IMR-90 (cell line): ENCODE results near the gene ZFR. TPM values are rescaled to one million over a fixed set of nuclear protein-coding genes. Genes with fewer than 3 reads are reported as not detected.

Experiments used
- ATAC-seq: fragments of 200-7000 bp; cut with Tn5 transposase; 2 replicates; pipeline ENCODE4 v1.9.1; 2020; ENCODE audit warnings: low read depth, mild to moderate bottlenecking, moderate library complexity
- BruUV-seq: library from RNA; stranded (reverse); fragments of 400-500 nt; replicated peaks from 2 replicates; lab custom pipeline; 2021; lab: Mats Ljungman, UMichigan
- CTCF ChIA-PET: fragments of 300-600 bp; formaldehyde crosslinking; extraction: SDS; loops from one replicate; lab custom pipeline; 2021; ENCODE audit warnings: antibody characterized with exemption; lab: Yijun Ruan, JAX
- POLR2A ChIA-PET: fragments of 300-600 bp; sonication (Branson Sonifier 250); formaldehyde crosslinking; loops from one replicate; lab custom pipeline; 2022; ENCODE audit warnings: antibody characterized with exemption; ENCODE audit not compliant: unreplicated experiment; lab: Charles Lee
- DNase-seq: peaks from one replicate; pipeline ENCODE4 v3.0.0; 2013
- H2AFZ ChIP-seq: replicated peaks from 2 replicates; pipeline ENCODE3; 2013; ENCODE audit warnings: low read length, mild to moderate bottlenecking; ENCODE audit not compliant: poor library complexity
- H2AK5ac ChIP-seq: 2 replicates; pipeline ENCODE4 v1.6.1; 2013; ENCODE audit warnings: low read depth, low read length, inconsistent platforms
- H2AK9ac ChIP-seq: replicated peaks from 2 replicates; pipeline ENCODE3; 2013; ENCODE audit warnings: mild to moderate bottlenecking, low read depth, low read length, moderate library complexity; ENCODE audit not compliant: poor library complexity
- H2BK120ac ChIP-seq: 2 replicates; pipeline ENCODE4 v1.6.1; 2013; ENCODE audit warnings: low read depth, low read length, inconsistent platforms
- H2BK15ac ChIP-seq: 3 replicates; pipeline ENCODE4 v1.6.1; 2013; ENCODE audit warnings: low read depth, low read length, inconsistent platforms
- H2BK20ac ChIP-seq: 2 replicates; pipeline ENCODE4 v1.6.1; 2013; ENCODE audit warnings: low read depth, mild to moderate bottlenecking, inconsistent platforms, low read length, moderate library complexity
- H2BK5ac ChIP-seq: 2 replicates; pipeline ENCODE4 v1.6.1; 2013; ENCODE audit warnings: mild to moderate bottlenecking, low read depth, low read length, inconsistent platforms; ENCODE audit not compliant: poor library complexity, severe bottlenecking
- H3K14ac ChIP-seq: replicated peaks from 2 replicates; pipeline ENCODE4 v1.6.1; 2013; ENCODE audit warnings: low read depth, low read length, inconsistent platforms
- H3K18ac ChIP-seq: 2 replicates; pipeline ENCODE4 v1.6.1; 2013; ENCODE audit warnings: low read depth, low read length, control low read depth
- H3K23ac ChIP-seq: 2 replicates; pipeline ENCODE4 v1.6.1; 2013; ENCODE audit warnings: low read depth, low read length, inconsistent platforms
- H3K27ac ChIP-seq: 2 replicates; pipeline ENCODE4 v1.5.1; 2013; ENCODE audit warnings: mild to moderate bottlenecking, control low read depth, low read length; ENCODE audit not compliant: insufficient read depth
- H3K27me3 ChIP-seq: 2 replicates; pipeline ENCODE4 v1.6.1; 2013; ENCODE audit warnings: low read length; ENCODE audit not compliant: control insufficient read depth, insufficient read depth
- H3K36me3 ChIP-seq: 2 replicates; pipeline ENCODE4 v1.6.1; 2013; ENCODE audit warnings: low read length, mixed read lengths; ENCODE audit not compliant: control insufficient read depth, insufficient read depth
- H3K4ac ChIP-seq: 2 replicates; pipeline ENCODE4 v1.6.1; 2013; ENCODE audit warnings: low read depth, low read length, inconsistent platforms
- H3K4me1 ChIP-seq: 2 replicates; pipeline ENCODE4 v1.6.1; 2013; ENCODE audit warnings: low read length, mixed read lengths; ENCODE audit not compliant: control insufficient read depth, insufficient read depth
- H3K4me2 ChIP-seq: 2 replicates; pipeline ENCODE4 v1.6.1; 2013; ENCODE audit warnings: low read depth, mild to moderate bottlenecking, control low read depth, low read length, moderate library complexity
- H3K4me3 ChIP-seq: 2 replicates; pipeline ENCODE4 v1.5.1; 2013; ENCODE audit warnings: low read depth, mild to moderate bottlenecking, control low read depth, low read length, moderate library complexity; ENCODE audit not compliant: insufficient read depth
- H3K56ac ChIP-seq: 2 replicates; pipeline ENCODE4 v1.6.1; 2013; ENCODE audit warnings: low read length, inconsistent platforms; ENCODE audit not compliant: insufficient read depth; ENCODE audit errors: extremely low read depth
- H3K79me1 ChIP-seq, 2 experiments: 2 replicates each; pipeline ENCODE4 v1.6.1; 2013; ENCODE audit warnings: low read length in 2 of 2, inconsistent platforms in 1 of 2, low read depth in 1 of 2
- H3K9ac ChIP-seq: 2 replicates; pipeline ENCODE4 v1.6.1; 2013; ENCODE audit warnings: low read depth, low read length, control low read depth
- H3K9me1 ChIP-seq: 2 replicates; pipeline ENCODE4 v1.6.1; 2013; ENCODE audit warnings: low read length, inconsistent platforms; ENCODE audit not compliant: insufficient read depth
- H3K9me3 ChIP-seq: 2 replicates; pipeline ENCODE4 v1.6.1; 2013; ENCODE audit warnings: low read length; ENCODE audit not compliant: control insufficient read depth, insufficient read depth
- H4K20me1 ChIP-seq: 2 replicates; pipeline ENCODE4 v1.6.1; 2013; ENCODE audit warnings: low read length, inconsistent platforms; ENCODE audit not compliant: insufficient read depth
- H4K5ac ChIP-seq: 2 replicates; pipeline ENCODE4 v1.6.1; 2013; ENCODE audit warnings: mild to moderate bottlenecking, low read depth, low read length, control low read depth
- H4K8ac ChIP-seq, 2 experiments: 2 replicates each; pipeline ENCODE4 v1.6.1; 2013; ENCODE audit warnings: low read depth in 2 of 2, low read length in 2 of 2, control low read depth in 1 of 2, inconsistent platforms in 1 of 2
- H4K91ac ChIP-seq: 2 replicates; pipeline ENCODE4 v1.6.1; 2013; ENCODE audit warnings: low read depth, low read length, inconsistent platforms; ENCODE audit not compliant: insufficient read depth
- CEBPB ChIP-seq: IDR thresholded peaks from 2 replicates; pipeline ENCODE4 v1.6.1; 2012; ENCODE audit warnings: low read depth, low read length, improper control_type of control experiment
- ELK1 ChIP-seq: fragments of 150-350 bp; IDR thresholded peaks from 2 replicates; pipeline ENCODE4 v1.6.1; 2016; ENCODE audit warnings: low read depth, mild to moderate bottlenecking, low read length, moderate library complexity, borderline replicate concordance
- MXI1 ChIP-seq: IDR thresholded peaks from 2 replicates; pipeline ENCODE4 v1.6.1; 2012; ENCODE audit warnings: low read depth, mild to moderate bottlenecking, low read length, moderate library complexity, borderline replicate concordance
- RCOR1 ChIP-seq: IDR thresholded peaks from 2 replicates; pipeline ENCODE4 v1.6.1; 2012; ENCODE audit warnings: mild to moderate bottlenecking, low read length, improper control_type of control experiment; ENCODE audit not compliant: insufficient replicate concordance
- RFX5 ChIP-seq: IDR thresholded peaks from 2 replicates; pipeline ENCODE4 v1.8.0; 2012; ENCODE audit warnings: low read depth, mild to moderate bottlenecking, low read length, moderate library complexity
- WGBS, 2 experiments: methylation state at CpG; one replicate each; pipeline versions ENCODE4 v1.1.5 to v1.1.7; 2013; ENCODE audit warnings: missing lambda C conversion rate in 2 of 2; ENCODE audit not compliant: insufficient read length in 1 of 2; ENCODE audit errors: extremely low coverage in 2 of 2; 5-methylcytosine and 5-hydroxymethylcytosine counted together
- dilution Hi-C: fragments of 300-500 bp; cut with HindIII; formaldehyde crosslinking; loops from one replicate; pipeline ENCODE4 v1.14.3; 2018; ENCODE audit warnings: low sequenced_read_pairs; ENCODE audit not compliant: unreplicated experiment
- in situ Hi-C: fragments of 300-500 bp; cut with MboI; formaldehyde crosslinking; loops from 3 replicates; pipeline ENCODE4 v1.14.3; 2019; ENCODE audit warnings: low sequenced_read_pairs, inconsistent platforms, mixed read lengths
- intact Hi-C: fragments of 100-400 bp; cut with micrococcal nuclease; formaldehyde crosslinking; loops from 2 replicates; pipeline ENCODE4 v1.10.0; 2022
- polyA plus RNA-seq, 3 experiments: library from polyadenylated mRNA; depleted of rRNA; stranded (reverse); fragments of >200 nt; gene quantifications; 2 replicates each; pipeline ENCODE4 v1.2.3, GENCODE V29; 2012; ENCODE audit warnings: low replicate concordance in 1 of 3
- total RNA-seq: library from RNA; depleted of rRNA; stranded (reverse); fragments of >200 nt; gene quantifications from 2 replicates; pipeline ENCODE4 v1.2.3, GENCODE V29; 2012

ZFR gene
- total and polyA plus RNA-seq, 2 of the 4 experiments (the other 2 are of a cell fraction), result 30.4 to 81.4 TPM

GRCh38 chr5:32439086-32439642 lies 5.4 kb downstream of the ZFR start:
- Histone ChIP-seq H3K27ac (no peak overlapping the region), H3K27me3 (no peaks in the 10 kb centered on the region), H2AFZ (no peak overlapping the region), H3K79me1 (peaks cover 2 to 32% of the 10 kb centered on the region in 2 experiments), H2BK5ac (no peak overlapping the region), H4K5ac (no peak overlapping the region), H3K4ac (no peak overlapping the region), H3K4me3 (no peak overlapping the region), H3K9ac (no peak overlapping the region), H3K23ac (no peak overlapping the region), H4K20me1 (peaks cover 76% of the 10 kb centered on the region), H2AK5ac (no peak overlapping the region), H2BK120ac (no peak overlapping the region), H4K8ac (no peak overlapping the region), H2BK15ac (no peak overlapping the region), H3K56ac (no peak overlapping the region), H3K9me3 (no peaks in the 10 kb centered on the region), H3K9me1 (no peaks in the 10 kb centered on the region), H3K18ac (no peak overlapping the region), H3K4me1 (no peaks in the 10 kb centered on the region), H3K4me2 (no peak overlapping the region), H4K91ac (no peak overlapping the region), H3K36me3 (peaks cover 4% of the 10 kb centered on the region; the same call in 1 of the 2 replicates), H2AK9ac (no peak overlapping the region), H2BK20ac (no peak overlapping the region), H3K14ac (no peak overlapping the region)
- ChIA-PET CTCF (interaction anchor here (0.6 kb wide), 1 partner anchor 160 kb away, joined by 6 read pairs; no protein-coding TSS in a partner anchor), POLR2A (no interaction called here)
- TF ChIP-seq CEBPB (no peak), RFX5 (no peak), ELK1 (no peak), MXI1 (no peak), RCOR1 (no peak)
- ATAC-seq (no peak), DNase-seq (no peak)
- intact Hi-C loops, result no loop called here
- dilution Hi-C loops, result no loop called here
- in situ Hi-C loops, result no loop called here
- no CpG with 5 or more reads among the region's 3 CpGs for WGBS, 2 experiments
- BruUV-seq, result no TSS peak
